K562 (cell line): ENCODE data around the gene RNF207.

Experiments
- EP300 ChIP-seq: IDR thresholded peaks from 2 replicates; pipeline ENCODE4 v1.6.1; 2012; ENCODE audit warnings: low read length, improper control_type of control experiment
- NFYB ChIP-seq: IDR thresholded peaks from 2 replicates; pipeline ENCODE4 v1.6.1; 2011; ENCODE audit warnings: mild to moderate bottlenecking, moderate library complexity; ENCODE audit not compliant: insufficient read length; ENCODE audit errors: extremely low read depth
- STAT5B ChIP-seq: fragments of 250-450 bp; sonication (Bioruptor Pico); IDR thresholded peaks from 2 replicates; pipeline ENCODE4 v1.8.0; 2021; ENCODE audit warnings: mild to moderate bottlenecking, inconsistent platforms
- ZNF41 ChIP-seq: fragments of 250-450 bp; sonication (Bioruptor Pico); conservative IDR thresholded peaks from 2 replicates; pipeline ENCODE4 v1.4.0; 2020; ENCODE audit warnings: mild to moderate bottlenecking
- ZNF584 ChIP-seq: fragments of 200-800 bp; sonication (Bioruptor generic); IDR thresholded peaks from 2 replicates; pipeline ENCODE4 v1.6.1; 2016; ENCODE audit warnings: low read depth, mild to moderate bottlenecking, missing genetic modification characterization, missing compliant biosample characterization
- ZZZ3 ChIP-seq: fragments of 450-650 bp; IDR thresholded peaks from 2 replicates; pipeline ENCODE4 v1.6.1; 2016; ENCODE audit warnings: antibody characterized with exemption, mild to moderate bottlenecking, moderate library complexity
- TF ChIP-seq, protein P1 (sequence below): fragments of 150-350 bp; conservative IDR thresholded peaks from 2 replicates; pipeline ENCODE4 v1.6.1; 2014; ENCODE audit warnings: low read length
- TF ChIP-seq, protein P2 (sequence below), 3 experiments: IDR thresholded peaks in 2 of 3; conservative IDR thresholded peaks in 1 of 3; 2 replicates each; pipeline ENCODE4 v1.5.1; 2011 to 2012; ENCODE audit warnings: low read length in 3 of 3, mild to moderate bottlenecking in 3 of 3, control low read depth in 2 of 3, improper control_type of control experiment in 1 of 3, inconsistent platforms in 1 of 3, low read depth in 1 of 3, mixed read lengths in 1 of 3, moderate library complexity in 1 of 3; ENCODE audit not compliant: insufficient read depth in 2 of 3

DNA sequence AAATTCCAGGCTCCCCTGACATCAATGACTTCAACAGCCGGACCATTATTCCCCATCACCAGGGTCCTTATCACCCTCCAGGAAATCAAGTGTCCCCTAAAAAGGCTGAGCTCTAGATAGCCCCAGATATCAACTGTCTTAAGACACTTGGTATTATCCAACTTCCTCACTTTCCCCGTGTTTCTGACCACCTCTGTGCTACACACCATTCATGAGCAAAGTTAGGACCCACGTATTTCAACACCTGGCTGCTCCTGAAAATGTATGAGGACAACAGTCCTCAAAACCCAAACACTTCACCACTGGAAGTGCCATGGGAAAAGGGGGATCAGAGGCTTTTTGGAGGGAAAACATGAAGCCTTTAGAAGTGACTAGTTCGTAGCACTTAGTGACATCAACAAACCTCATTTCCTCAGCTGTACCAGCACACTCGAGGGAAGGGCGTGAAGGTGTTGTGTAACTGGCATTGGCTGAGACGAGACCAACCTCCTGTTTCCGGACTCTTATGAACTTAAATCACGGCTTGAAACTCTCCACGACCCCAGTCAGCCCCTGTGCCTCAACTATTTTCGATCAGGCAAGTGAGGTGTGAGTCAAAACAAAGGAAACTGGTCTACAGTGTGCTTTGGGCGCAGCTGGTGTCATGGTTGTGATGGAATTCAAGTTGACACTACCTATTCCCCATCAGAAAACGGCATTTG lies 21.7 kb upstream of the RNF207 start:
- no peak for TF ChIP-seq ZZZ3
- TF ChIP-seq ZNF41 (CRISPR knock-in tag) = no peak
- no peak for TF ChIP-seq NFYB
- TF ChIP-seq, protein P1, sequence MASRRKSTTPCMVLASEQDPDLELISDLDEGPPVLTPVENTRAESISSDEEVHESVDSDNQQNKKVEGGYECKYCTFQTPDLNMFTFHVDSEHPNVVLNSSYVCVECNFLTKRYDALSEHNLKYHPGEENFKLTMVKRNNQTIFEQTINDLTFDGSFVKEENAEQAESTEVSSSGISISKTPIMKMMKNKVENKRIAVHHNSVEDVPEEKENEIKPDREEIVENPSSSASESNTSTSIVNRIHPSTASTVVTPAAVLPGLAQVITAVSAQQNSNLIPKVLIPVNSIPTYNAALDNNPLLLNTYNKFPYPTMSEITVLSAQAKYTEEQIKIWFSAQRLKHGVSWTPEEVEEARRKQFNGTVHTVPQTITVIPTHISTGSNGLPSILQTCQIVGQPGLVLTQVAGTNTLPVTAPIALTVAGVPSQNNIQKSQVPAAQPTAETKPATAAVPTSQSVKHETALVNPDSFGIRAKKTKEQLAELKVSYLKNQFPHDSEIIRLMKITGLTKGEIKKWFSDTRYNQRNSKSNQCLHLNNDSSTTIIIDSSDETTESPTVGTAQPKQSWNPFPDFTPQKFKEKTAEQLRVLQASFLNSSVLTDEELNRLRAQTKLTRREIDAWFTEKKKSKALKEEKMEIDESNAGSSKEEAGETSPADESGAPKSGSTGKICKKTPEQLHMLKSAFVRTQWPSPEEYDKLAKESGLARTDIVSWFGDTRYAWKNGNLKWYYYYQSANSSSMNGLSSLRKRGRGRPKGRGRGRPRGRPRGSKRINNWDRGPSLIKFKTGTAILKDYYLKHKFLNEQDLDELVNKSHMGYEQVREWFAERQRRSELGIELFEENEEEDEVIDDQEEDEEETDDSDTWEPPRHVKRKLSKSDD = no peak
- TF ChIP-seq, protein P2, sequence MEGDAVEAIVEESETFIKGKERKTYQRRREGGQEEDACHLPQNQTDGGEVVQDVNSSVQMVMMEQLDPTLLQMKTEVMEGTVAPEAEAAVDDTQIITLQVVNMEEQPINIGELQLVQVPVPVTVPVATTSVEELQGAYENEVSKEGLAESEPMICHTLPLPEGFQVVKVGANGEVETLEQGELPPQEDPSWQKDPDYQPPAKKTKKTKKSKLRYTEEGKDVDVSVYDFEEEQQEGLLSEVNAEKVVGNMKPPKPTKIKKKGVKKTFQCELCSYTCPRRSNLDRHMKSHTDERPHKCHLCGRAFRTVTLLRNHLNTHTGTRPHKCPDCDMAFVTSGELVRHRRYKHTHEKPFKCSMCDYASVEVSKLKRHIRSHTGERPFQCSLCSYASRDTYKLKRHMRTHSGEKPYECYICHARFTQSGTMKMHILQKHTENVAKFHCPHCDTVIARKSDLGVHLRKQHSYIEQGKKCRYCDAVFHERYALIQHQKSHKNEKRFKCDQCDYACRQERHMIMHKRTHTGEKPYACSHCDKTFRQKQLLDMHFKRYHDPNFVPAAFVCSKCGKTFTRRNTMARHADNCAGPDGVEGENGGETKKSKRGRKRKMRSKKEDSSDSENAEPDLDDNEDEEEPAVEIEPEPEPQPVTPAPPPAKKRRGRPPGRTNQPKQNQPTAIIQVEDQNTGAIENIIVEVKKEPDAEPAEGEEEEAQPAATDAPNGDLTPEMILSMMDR (IDR thresholded peaks at IDR 0.05 in 2 of 3, conservative IDR thresholded peaks at IDR 0.05 in 1 of 3; ENCODE audit: insufficient read depth in 2 of 3, low read depth in 1 of 3, low read length in 3 of 3) = no peak
- TF ChIP-seq ZNF584 (CRISPR knock-in tag) = no peak
- no peak for TF ChIP-seq EP300
- no peak for TF ChIP-seq STAT5B
